Globus pallidus (tissue), 1 donor: ENCODE results near the gene FUT1.
"Not testable (repeated sequence)": the region's sequence is repeated elsewhere in the genome, so short reads cannot be mapped to it uniquely, and the experiment has no call there.

Experiments used
- DNase-seq: peaks from one replicate; pipeline ENCODE4 v3.0.0-alpha.2; 2015; ENCODE audit warnings: low spot score

Gene FUT1

DNA sequence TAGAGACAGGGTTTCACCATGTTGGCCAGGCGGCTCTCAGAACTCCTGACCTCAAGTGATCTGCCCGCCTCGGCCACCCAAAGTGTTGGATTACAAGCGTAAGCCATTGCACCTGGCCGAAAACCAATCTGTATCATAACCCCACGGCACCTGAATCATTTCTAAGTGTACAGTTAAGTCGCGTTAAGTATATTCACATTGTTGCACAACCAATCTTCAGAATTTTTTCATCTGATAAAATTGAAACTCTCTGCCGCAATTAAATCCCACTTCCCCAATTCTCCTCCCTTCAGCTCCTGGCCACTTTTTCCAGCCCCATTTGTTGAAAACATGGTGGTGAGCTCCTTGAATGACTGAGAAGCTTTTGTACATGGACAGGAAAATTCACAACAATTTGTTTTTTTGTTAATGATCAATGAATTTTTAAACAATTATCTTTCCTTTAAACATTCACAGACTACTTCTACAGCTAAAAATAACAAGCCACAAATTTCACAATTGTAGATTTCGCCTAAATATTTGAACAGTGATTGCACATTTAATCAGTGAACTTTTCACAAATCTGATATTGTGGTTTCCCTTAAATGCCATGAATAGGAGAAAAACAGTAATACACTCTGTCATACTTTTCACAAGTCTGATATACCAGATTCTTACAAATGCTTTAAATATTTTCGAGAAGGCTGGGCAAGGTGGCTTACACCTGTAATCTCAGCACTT, 16.7 kb upstream of the FUT1 start:
- DNase-seq, result no peak

DNA sequence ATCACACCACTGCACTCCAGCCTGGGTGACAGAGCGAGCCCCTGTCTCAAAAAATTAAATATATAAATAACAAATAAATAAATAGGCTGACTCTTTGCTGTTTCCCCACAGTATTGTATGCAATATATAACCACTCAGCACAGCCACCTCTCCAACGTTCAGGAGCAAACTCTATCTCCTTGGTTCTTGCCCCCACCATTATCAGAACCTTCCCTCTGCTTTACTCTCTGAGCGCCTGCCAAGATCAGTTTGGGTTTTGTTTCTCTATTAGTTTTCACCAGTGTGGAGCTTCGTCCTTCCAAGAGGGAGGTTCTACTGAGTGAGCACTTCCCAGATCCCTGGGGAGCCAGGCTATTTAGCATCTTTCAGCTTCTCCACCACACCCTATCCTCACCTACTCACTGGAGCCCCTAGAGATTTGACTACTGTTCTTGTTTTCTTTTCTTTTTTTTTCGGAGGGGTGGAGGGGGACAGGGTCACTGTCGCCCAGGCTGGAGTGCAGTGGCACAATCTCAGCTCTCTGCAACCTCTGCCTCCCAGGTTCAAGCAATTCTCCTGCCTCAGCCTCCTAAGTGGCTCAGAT, 15.8 kb upstream of the FUT1 start:
- DNase-seq, result not testable (repeated sequence)

DNA sequence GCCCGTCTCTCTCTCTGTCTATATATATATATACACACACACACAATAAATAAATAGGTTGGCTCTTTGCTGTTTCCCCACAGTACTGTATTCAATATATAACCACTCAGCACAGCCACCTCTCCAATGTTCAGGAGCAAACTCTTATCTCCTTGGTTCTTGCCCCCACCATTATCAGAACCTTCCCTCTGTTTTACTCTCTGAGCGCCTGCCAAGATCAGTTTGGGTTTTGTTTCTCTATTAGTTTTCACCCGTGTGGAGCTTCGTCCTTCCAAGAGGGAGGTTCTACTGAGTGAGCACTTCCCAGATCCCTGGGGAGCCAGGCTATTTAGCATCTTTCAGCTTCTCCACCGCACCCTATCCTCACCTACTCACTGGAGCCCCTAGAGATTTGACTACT, 13.4 kb upstream of the FUT1 start:
- DNase-seq, result not testable (repeated sequence)

DNA sequence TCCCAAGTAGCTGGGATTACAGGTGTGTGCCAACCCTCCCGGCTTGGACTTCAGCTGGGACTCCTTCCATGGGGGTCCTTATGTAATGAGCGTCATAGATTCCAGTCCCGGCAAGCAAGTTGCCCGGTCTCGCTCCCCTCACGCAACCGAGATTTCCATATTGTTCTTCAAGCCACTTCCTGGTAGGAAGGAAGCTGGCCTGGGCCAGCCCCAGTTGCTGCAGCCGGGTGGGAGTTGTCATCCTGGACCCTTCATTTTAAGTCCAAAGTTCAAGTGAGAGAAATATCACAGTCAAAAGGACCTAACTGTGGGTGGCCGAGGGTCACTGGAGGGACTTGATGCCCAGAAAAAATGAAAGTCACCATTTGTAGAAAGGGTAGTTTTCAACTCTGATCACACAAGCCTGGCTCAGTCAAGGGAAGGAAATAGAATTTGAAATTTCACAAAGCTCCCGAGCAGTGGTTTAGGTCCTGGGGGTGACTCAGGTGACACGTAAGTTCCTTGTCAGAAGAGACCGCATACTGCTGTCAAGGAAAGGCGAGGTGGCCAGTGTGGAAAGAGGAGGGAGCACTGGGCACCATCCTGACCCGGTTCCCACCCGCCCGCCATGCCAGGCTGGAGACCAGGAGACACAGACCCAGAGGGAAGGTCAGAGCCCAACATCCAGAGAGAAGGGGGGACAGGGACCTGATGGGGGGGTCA, 8.2 kb upstream of the FUT1 start:
- no peak for DNase-seq

DNA sequence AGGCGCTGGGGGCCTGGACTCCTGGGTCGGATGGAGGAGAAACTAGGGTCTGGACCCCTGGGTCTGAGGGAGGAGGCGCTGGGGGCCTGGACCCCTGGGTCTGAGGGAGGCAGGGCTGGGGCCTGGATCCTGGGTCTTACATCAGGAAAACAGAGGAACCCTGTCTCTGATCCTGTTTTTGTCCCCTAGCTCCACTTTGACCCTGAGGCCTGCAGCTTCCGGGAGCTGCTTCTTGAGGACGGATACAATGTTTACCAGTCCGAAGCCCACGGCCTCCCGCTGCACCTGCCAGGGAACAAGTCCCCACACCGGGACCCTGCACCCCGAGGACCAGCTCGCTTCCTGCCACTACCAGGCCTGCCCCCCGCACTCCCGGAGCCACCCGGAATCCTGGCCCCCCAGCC, 5.3 kb upstream of the FUT1 start:
- DNase-seq, result no peak

DNA sequence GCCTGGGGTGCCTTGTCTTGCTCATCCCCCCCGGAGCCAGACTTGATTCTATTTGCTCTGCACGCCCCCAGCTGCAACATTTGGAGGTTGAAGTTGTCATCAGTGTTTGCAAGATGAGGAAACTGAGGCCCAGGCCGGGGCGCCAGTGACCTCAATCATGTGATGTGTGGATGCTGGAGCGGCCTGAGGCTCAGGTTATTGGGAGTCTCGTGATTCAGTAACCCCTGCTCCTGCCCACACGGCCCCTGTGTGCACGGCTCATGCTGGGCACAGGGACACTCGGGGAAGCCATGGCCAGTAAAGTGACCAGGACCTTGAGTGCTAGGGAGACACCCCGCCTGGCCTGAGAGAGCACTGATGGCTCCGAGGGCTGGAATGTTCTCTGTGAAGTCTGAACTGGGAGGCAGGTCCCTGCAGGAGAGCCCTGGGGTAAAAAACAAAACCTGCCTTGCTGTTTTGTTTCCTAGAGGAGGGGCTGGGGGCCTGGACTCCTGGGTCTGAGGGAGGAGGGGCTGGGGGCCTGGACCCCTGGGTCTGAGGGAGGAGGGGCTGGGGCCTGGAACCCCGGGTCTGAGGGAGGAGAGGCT, 4.7 kb upstream of the FUT1 start:
- DNase-seq, result no peak

DNA sequence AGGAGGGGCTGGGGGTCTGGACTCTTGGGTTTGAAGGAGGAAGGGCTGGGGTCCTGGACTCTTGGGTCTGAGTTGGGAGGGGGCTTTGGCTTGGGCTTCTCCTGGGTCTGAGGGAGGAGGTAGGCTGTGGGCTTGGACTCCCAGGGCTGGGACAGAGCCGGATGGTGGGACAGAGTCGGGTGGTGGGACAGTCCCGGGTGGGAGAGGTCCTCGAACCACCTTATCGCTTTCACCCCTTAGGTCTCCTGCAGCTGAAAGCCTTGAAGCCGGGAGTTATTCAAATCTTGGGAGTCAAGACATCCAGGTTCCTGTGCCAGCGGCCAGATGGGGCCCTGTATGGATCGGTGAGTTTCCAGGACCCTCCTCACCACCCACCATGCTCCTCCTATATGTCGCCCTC, 4.2 kb upstream of the FUT1 start:
- DNase-seq, result no peak

DNA sequence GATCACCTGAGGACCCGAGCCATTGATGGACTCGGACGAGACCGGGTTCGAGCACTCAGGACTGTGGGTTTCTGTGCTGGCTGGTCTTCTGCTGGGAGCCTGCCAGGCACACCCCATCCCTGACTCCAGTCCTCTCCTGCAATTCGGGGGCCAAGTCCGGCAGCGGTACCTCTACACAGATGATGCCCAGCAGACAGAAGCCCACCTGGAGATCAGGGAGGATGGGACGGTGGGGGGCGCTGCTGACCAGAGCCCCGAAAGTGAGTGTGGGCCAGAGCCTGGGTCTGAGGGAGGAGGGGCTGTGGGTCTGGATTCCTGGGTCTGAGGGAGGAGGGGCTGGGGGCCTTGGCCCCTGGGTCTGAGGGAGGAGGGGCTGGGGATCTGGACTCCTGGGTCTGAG, 3.8 kb upstream of the FUT1 start:
- DNase-seq, result no peak

DNA sequence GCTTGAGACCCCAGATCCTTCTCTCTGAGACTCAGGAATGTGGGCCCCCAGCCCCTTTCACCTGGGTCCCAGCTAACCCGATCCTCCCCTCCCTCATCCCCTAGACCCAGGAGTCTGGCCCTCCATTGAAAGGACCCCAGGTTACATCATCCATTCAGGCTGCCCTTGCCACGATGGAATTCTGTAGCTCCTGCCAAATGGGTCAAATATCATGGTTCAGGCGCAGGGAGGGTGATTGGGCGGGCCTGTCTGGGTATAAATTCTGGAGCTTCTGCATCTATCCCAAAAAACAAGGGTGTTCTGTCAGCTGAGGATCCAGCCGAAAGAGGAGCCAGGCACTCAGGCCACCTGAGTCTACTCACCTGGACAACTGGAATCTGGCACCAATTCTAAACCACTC, 3.3 kb upstream of the FUT1 start:
- no peak for DNase-seq

DNA sequence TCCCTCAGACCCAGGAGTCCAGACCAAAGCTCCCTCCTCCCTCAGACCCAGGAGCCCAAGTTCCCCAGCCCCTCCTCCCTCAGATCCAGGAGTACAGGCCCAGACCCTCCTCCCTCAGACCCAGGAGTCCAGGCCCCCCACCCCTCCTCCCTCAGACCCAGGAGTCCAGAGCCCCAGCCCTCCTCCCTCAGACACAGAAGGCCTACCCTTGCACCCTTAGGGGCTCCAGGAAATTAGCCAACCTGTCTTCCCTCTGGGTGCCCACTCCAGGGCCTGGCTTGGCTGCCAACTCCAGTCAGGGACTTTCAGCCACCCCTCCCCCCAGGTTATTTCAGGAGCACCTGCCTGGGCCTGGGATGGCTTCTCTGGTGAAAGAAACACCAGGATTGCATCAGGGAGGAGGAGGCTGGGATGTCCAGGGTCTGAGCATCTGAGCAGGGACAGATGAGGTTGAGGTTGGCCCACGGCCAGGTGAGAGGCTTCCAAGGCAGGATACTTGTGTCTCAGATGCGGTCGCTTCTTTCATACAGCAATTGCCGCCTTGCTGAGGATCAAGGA, 2.7 kb upstream of the FUT1 start, which contains the start of gene FGF21:
TSS of gene FGF21 (plus strand) at position 441 of the 558 bp plus-strand sequence. CDS start 713 bp downstream, outside the sequence.
- DNase-seq, result no peak

DNA sequence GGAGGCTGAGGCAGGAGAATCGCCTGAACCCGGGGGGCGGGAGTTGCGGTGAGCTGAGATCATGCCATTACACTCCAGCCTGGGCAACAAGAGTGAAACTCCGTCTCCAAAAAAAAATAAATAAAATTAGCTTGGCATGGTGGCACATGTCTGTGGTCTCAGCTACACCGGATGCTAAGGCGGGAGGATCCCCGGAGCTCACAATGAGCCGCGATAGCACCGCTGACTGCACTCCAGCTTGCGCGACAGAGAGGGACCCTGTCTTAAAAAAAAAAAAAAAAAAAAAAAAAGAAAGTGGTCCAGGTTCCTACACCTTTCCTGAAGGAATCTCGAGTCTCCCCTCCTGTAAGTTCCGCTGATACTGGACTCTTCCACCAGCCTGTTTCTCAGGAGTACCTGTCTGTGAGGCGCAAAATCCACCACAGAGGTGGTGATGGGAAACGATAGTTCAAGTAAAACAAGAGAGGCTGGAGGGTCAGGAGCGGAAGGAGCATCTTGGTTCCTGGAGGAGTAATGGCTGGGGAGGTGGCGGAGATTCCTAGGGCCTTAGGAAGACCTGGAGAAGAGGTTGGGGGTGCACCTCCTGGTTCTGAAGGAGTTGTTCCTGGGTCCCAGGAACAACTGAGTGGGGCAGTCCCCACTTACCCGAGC, 471 bp downstream of the FUT1 start:
- no peak for DNase-seq

DNA sequence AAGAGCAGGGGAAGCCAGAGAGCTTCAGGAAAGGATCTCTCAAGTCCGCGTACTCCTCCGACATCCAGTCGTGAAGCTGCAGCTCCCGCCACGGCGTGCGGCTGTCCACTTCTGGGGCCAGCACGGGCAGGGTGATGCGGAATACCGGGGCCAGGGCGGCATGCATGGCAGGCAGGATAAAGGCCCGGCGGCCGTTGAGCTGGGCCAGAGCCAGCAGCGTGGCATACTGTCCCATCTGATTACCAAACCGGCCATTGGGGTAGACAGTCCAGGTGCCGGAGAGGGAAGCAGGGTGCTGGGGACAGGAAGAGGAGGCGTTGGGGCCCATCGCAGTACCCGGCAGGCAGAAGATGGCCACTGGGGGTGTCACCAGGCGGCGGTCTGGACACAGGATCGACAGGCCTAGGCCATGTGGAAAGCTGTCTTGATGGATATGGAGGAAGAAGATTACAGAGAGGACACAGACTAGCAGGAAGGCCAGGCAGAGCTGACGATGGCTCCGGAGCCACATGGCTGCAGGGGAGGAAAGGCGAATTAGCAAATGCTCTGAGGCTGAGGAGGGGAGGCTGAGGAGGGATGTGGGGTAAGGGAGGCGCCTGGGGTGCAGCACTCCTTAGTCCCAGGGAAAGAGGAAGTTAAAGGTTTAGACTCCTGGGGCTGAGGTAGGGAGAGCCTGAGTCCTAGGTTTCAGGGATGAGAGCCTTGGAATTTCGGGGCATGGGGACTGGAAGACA, 1.5 kb downstream of the FUT1 start:
- DNase-seq, result no peak

DNA sequence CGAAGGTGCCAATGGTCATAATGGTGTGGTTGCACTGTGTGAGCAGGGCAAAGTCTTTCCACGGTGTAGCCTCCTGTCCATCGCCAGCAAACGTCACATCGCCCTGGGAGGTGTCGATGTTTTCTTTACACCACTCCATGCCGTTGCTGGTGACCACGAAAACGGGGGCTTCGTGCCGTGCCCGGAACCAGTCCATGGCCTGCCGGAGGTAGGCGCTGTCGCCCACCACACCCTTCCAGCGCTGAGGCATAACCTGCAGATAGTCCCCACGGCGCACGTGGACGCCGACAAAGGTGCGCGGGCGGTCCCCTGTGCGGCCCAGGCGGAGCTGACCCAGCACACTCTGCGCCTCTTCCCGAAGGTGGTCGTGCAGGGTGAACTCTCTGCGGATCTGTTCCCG, 2.1 kb downstream of the FUT1 start:
- no peak for DNase-seq

DNA sequence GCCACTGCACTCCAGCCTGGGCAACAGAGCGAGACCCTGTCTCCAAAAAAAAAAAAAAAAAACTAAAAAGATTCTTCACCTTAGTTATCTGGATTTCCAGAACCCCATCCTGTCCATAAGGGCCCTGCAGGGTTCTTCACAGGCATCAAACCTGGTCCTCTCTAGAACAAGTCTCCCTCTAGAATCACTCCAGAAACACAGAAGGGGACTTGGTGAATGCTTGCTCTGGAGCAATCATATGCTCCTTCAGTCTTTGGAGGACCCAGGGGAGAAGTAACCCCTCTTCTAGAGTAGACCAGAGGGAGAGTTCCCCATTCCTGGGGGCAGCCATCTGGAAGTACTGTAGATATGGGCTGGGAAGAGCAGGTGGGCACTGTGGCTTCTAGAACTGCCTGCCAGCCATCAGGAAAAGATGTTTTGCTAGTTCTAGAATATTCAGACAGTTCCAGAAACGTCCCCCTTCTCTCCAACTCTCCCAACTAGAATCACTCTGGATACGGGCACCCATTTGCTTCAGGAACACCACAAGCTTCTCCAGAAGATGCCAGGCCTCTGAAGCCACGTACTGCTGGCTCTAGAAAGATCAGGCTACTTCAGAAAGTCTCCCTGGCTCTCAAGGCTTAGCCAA, 2.8 kb downstream of the FUT1 start:
- no peak for DNase-seq

DNA sequence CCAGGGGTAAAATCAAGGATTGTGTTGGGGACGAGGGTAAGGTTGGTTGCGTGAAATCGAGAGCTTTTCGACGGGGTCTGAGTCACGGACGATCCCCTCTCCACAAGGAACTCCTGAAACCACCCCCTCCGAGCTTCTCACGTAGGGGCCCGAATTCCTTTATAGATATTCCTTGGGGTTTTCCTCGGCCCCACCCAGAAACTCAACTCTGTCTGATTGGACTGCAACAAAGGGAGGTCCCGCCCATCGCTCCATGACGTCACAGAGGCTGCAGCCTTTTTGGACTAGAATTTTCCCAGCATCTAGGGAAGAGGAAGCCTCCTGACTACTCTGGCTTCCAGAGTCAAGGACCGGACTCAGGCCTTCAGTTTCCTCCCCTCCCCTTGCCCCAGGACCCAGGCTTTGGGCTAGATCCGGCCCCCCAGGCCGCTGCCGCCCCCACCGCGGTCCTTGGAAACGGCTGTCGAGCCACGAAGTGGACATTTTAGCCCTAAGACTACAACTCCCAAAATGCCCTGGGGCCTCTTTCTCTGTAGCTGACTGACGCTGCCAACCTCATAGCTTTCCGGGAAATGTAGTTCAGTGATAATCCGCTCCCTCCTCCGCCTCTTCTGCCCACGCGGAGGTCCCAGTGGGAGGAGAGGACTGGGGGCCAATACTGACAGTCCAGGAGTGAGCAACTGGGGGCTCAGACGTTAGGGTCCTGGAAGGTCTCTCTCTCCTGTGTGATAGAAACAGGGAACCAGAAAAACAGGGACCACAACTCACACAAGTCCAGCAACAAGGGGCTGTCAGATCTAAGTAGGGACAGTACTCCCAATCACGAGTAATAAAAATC, 5.5 kb downstream of the FUT1 start, which contains the start of gene IZUMO1:
TSS of gene IZUMO1 (minus strand) at position 172 of the 838 bp plus-strand sequence. CDS start 1,050 bp downstream, outside the sequence.
- peak; percentile 88 for DNase-seq

DNA sequence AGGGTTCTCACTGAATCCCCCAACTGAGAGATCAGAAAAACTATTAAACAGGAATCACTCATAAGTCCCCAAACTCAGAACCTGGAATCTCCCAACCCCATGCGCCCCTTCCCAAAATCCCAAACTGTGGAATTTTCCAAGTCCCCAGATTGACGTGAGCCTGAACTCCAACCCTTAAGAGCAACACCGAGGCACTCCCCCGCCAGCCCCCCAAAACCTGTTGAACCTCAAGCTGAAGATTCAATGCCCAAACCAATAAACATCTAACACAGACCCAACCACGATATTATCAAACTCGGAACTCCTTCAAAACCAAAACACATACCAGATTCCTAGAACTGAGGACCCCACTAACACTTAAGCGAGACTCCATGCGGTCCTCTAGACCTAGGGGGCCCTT, 6.3 kb downstream of the FUT1 start:
- no peak for DNase-seq

DNA sequence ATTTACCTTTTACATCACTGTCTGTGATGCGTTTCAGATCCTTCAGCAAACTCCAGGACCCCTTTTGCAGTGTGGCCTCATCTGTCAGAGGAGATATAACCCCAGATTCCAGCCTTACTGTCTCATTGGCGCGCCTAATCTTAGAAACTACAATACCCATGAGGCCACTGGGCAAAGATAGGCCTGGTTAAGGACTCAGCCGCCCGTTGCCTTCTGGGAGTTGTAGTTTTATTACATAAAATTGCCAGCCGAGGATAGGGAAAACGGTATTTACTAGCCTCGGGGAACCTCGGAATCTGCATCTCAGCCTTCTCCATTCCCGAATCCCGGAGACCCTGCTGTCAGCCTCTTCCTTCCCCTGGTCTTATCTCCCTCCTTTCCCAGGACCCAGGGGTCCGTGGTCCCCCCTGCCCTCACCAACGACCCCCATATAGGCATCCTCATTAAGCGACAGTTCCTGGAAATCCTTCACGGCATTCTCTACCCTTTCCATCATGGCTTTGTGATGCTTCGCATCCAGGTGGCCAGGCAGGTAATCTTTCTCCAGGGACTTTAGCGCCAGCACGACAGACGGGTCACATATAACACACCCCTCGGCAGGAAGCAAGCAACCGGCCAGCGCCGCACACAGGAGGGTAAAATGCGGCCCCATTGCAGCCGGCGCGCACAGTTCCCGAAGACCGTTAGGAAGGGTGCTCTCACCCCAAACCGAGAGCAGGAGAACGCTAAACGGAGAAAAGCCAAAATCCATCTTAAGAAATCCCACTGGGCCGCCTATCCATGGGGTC, 7.0 kb downstream of the FUT1 start:
- DNase-seq, result peak; percentile 79

DNA sequence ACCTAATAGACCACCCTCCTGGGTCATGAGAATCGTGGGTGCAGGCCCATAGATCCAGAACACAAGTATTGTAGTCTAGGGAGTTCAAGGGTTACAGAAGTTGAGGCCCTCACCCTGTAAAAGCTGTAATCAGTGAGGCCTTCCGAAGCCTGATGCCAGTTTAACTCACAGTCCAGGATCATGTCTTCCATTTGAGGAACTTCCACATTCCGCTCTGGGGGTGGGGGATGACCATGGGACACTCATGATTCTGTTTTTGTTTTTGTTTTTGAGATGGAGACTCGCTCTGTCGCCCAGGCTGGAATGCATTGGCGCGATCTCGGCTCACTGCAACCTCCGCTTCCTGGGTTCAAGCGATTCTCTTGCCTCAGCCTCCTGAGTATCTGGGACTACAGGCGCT, 10.3 kb downstream of the FUT1 start:
- DNase-seq, result no peak
